HFFc6 (cell line): Measurements from ENCODE around the gene SEC14L6. TPM values are rescaled to one million over a fixed set of nuclear protein-coding genes. Genes with fewer than 3 reads are reported as not detected.

ENCODE experiments used
- DNase-seq: peaks from one replicate; pipeline ENCODE4 v3.0.0-alpha.2; 2018
- H3K27ac Mint-ChIP-seq: 2 replicates; pipeline ENCODE4 v1.8.0; 2020; ENCODE audit warnings: mild to moderate bottlenecking, mixed read lengths
- H3K27me3 Mint-ChIP-seq: 2 replicates; pipeline ENCODE4 v1.8.0; 2021; ENCODE audit warnings: mild to moderate bottlenecking, moderate library complexity, mixed read lengths; ENCODE audit not compliant: insufficient read depth
- H3K36me3 Mint-ChIP-seq: 2 replicates; pipeline ENCODE4 v1.8.0; 2021; ENCODE audit warnings: low read depth, mixed read lengths
- H3K4me1 Mint-ChIP-seq: 2 replicates; pipeline ENCODE4 v1.8.0; 2020; ENCODE audit warnings: low read depth, mixed read lengths
- H3K4me3 Mint-ChIP-seq: 2 replicates; pipeline ENCODE4 v1.8.0; 2020; ENCODE audit warnings: mild to moderate bottlenecking, moderate library complexity, mixed read lengths
- H3K9me3 Mint-ChIP-seq: 2 replicates; pipeline ENCODE4 v1.8.0; 2020; ENCODE audit warnings: mild to moderate bottlenecking, mixed read lengths
- CTCF ChIP-seq: fragments of 200-600 bp; sonication (generic); IDR thresholded peaks from 2 replicates; pipeline ENCODE4 v1.5.0; 2021; ENCODE audit warnings: antibody characterized with exemption, mild to moderate bottlenecking
- total RNA-seq, 6 experiments: library from RNA; stranded (reverse); fragmentation: NEBNext Ultra II Directional; extraction: Animal tissue kit (Norgen Biotek cat#: 25700); gene quantifications; 2 replicates in 1 of 6; 3 replicates in 5 of 6; pipeline ENCODE4 v1.2.3, GENCODE V29; 2021

The SEC14L6 gene
- total RNA-seq, 6 experiments from 2014 or later: not detected

GRCh38 chr22:30584441-30584840 is 37.9 kb upstream of the SEC14L6 start:
- H3K36me3 Mint-ChIP-seq: peaks cover 5% of the 10 kb centered on the region; the same call in 1 of the 2 replicates
- no peak overlapping the region for H3K27ac Mint-ChIP-seq
- H3K4me3 Mint-ChIP-seq: no peak overlapping the region
- H3K4me1 Mint-ChIP-seq: no peaks in the 10 kb centered on the region
- no peaks in the 10 kb centered on the region for H3K9me3 Mint-ChIP-seq
- TF ChIP-seq CTCF: no peak
- DNase-seq: no peak
- no peaks in the 10 kb centered on the region for H3K27me3 Mint-ChIP-seq

GRCh38 chr22:30582788-30583545 is 36.4 kb upstream of the SEC14L6 start:
- TF ChIP-seq CTCF: no peak
- DNase-seq: no peak
- H3K27me3 Mint-ChIP-seq: no peaks in the 10 kb centered on the region
- H3K4me3 Mint-ChIP-seq: no peak overlapping the region
- no peaks in the 10 kb centered on the region for H3K9me3 Mint-ChIP-seq
- H3K27ac Mint-ChIP-seq: no peak overlapping the region
- no peaks in the 10 kb centered on the region for H3K4me1 Mint-ChIP-seq
- peaks cover 11% of the 10 kb centered on the region; the same call in 1 of the 2 replicates for H3K36me3 Mint-ChIP-seq

- no peak for DNase-seq
- H3K36me3 Mint-ChIP-seq: peaks cover 7% of the 10 kb centered on the region; the same call in 1 of the 2 replicates
- no peak for TF ChIP-seq CTCF
- no peaks in the 10 kb centered on the region for H3K9me3 Mint-ChIP-seq
- no peaks in the 10 kb centered on the region for H3K4me1 Mint-ChIP-seq
- no peak overlapping the region for H3K27ac Mint-ChIP-seq
- H3K4me3 Mint-ChIP-seq: no peak overlapping the region
- H3K27me3 Mint-ChIP-seq: no peaks in the 10 kb centered on the region
These were observed 35.5 kb upstream of the SEC14L6 start for GRCh38 chr22:30582051-30582450.

GRCh38 chr22:30580896-30581295 is 34.4 kb upstream of the SEC14L6 start:
- DNase-seq: no peak
- H3K4me1 Mint-ChIP-seq: no peaks in the 10 kb centered on the region
- H3K27ac Mint-ChIP-seq: no peak overlapping the region
- no peaks in the 10 kb centered on the region for H3K9me3 Mint-ChIP-seq
- no peak for TF ChIP-seq CTCF
- H3K4me3 Mint-ChIP-seq: no peak overlapping the region
- no peaks in the 10 kb centered on the region for H3K27me3 Mint-ChIP-seq
- H3K36me3 Mint-ChIP-seq: peaks cover 7% of the 10 kb centered on the region; the same call in 1 of the 2 replicates

- H3K4me1 Mint-ChIP-seq: no peaks in the 10 kb centered on the region
- no peak for DNase-seq
- H3K9me3 Mint-ChIP-seq: no peaks in the 10 kb centered on the region
- TF ChIP-seq CTCF: no peak
- peaks cover 3% of the 10 kb centered on the region; the same call in 1 of the 2 replicates for H3K27me3 Mint-ChIP-seq
- peaks cover 12% of the 10 kb centered on the region; the same call in 1 of the 2 replicates for H3K36me3 Mint-ChIP-seq
- H3K4me3 Mint-ChIP-seq: no peak overlapping the region
- H3K27ac Mint-ChIP-seq: no peak overlapping the region
These were observed 31.9 kb upstream of the SEC14L6 start for GRCh38 chr22:30578481-30578880.
